Suprapubic skin (tissue), 4 donors: Measurements from ENCODE around the gene VAV2. TPM values are rescaled to one million over a fixed set of nuclear protein-coding genes. Genes with fewer than 3 reads are reported as not detected.

ENCODE experiments used
- DNase-seq, 2 donors: peaks; one replicate each; pipeline ENCODE4 v3.0.0-alpha.2; 2019; ENCODE audit warnings: low spot score in 2 of 2
- H3K27ac ChIP-seq: fragments of 200-600 bp; sonication (generic); one replicate; pipeline ENCODE4 v1.5.1; 2019
- H3K27me3 ChIP-seq: fragments of 200-600 bp; sonication (generic); one replicate; pipeline ENCODE4 v1.5.1; 2019
- H3K36me3 ChIP-seq: fragments of 200-600 bp; sonication (generic); one replicate; pipeline ENCODE4 v1.5.1; 2019
- H3K4me1 ChIP-seq: fragments of 200-600 bp; sonication (generic); one replicate; pipeline ENCODE4 v1.5.1; 2019
- H3K4me3 ChIP-seq: fragments of 200-600 bp; sonication (generic); one replicate; pipeline ENCODE4 v1.5.1; 2019; ENCODE audit warnings: mild to moderate bottlenecking
- H3K9me3 ChIP-seq: fragments of 200-600 bp; sonication (generic); one replicate; pipeline ENCODE4 v1.5.1; 2019
- CTCF ChIP-seq, 2 donors: fragments of 200-600 bp in 1 of 2; fragments of 450-650 bp in 1 of 2; sonication (generic) in 1 of 2; IDR thresholded peaks; one replicate each; pipeline ENCODE4 v1.5.1; 2016 to 2019; ENCODE audit warnings: antibody characterized with exemption in 2 of 2, mild to moderate bottlenecking in 1 of 2, moderate library complexity in 1 of 2
- EP300 ChIP-seq: sonication (generic); formaldehyde crosslinking; IDR thresholded peaks from one replicate; pipeline ENCODE4 v1.6.1; 2017; ENCODE audit warnings: antibody characterized with exemption
- POLR2A ChIP-seq, 2 donors: fragments of 450-650 bp; IDR thresholded peaks; one replicate each; pipeline ENCODE4 v1.6.1; 2017; ENCODE audit warnings: antibody characterized with exemption in 2 of 2, mild to moderate bottlenecking in 2 of 2, moderate library complexity in 2 of 2
- POLR2AphosphoS5 ChIP-seq, 3 donors: sonication (generic); formaldehyde crosslinking; IDR thresholded peaks; one replicate each; pipeline ENCODE4 v1.6.1; 2017; ENCODE audit warnings: antibody characterized with exemption in 3 of 3
- WGBS: methylation state at CpG from one replicate; pipeline ENCODE4 v1.1.5; 2018; 5-methylcytosine and 5-hydroxymethylcytosine counted together
- total RNA-seq, 4 donors: library from RNA; depleted of rRNA; stranded (reverse); fragments of >200 nt; gene quantifications; one replicate each; pipeline ENCODE4 v1.1.0, GENCODE V29; 2016

The VAV2 gene
- total RNA-seq, 4 donors from 2014 or later: 5.2 to 10.3 (median 6.4) TPM

GRCh38 chr9:133892193-133892920 is 99.8 kb downstream of the VAV2 start:
- Histone ChIP-seq H3K27me3 (no peaks in the 10 kb centered on the region), H3K27ac (no peak overlapping the region), H3K4me1 (peaks cover 6% of the 10 kb centered on the region), H3K36me3 (no peaks in the 10 kb centered on the region), H3K9me3 (no peaks in the 10 kb centered on the region), H3K4me3 (no peak overlapping the region)
- WGBS: 88% methylated on average over 14 of the region's 17 CpGs
- no peak for DNase-seq
- TF ChIP-seq CTCF (IDR thresholded peaks at IDR 0.05): no peak
- no peak for TF ChIP-seq POLR2A (IDR thresholded peaks at IDR 0.05)
- TF ChIP-seq EP300: no peak
- TF ChIP-seq POLR2AphosphoS5 (IDR thresholded peaks at IDR 0.05): no peak

- no peak for TF ChIP-seq CTCF (IDR thresholded peaks at IDR 0.05)
- TF ChIP-seq POLR2AphosphoS5 (IDR thresholded peaks at IDR 0.05): no peak
- no peak for TF ChIP-seq EP300
- TF ChIP-seq POLR2A (IDR thresholded peaks at IDR 0.05): no peak
- Histone ChIP-seq H3K4me1 (peaks cover 6% of the 10 kb centered on the region), H3K27me3 (no peaks in the 10 kb centered on the region), H3K27ac (no peak overlapping the region), H3K36me3 (no peaks in the 10 kb centered on the region), H3K9me3 (no peaks in the 10 kb centered on the region), H3K4me3 (no peak overlapping the region)
- 90% methylated on average over 7 of the region's 7 CpGs for WGBS
- DNase-seq: no peak
Measured at GRCh38 chr9:133891741-133892140, 100.4 kb downstream of the VAV2 start.

- TF ChIP-seq CTCF (IDR thresholded peaks at IDR 0.05): no peak
- no peak for TF ChIP-seq EP300
- no peak for TF ChIP-seq POLR2AphosphoS5 (IDR thresholded peaks at IDR 0.05)
- TF ChIP-seq POLR2A (IDR thresholded peaks at IDR 0.05): no peak
- H3K27ac ChIP-seq: no peak overlapping the region
- H3K9me3 ChIP-seq: no peaks in the 10 kb centered on the region
- no peaks in the 10 kb centered on the region for H3K36me3 ChIP-seq
- DNase-seq: no peak
- 90% methylated on average over 8 of the region's 8 CpGs for WGBS
- no peak overlapping the region for H3K4me3 ChIP-seq
- H3K27me3 ChIP-seq: no peaks in the 10 kb centered on the region
- peaks cover 6% of the 10 kb centered on the region for H3K4me1 ChIP-seq
Measured at GRCh38 chr9:133890583-133890982, 101.5 kb downstream of the VAV2 start.

GRCh38 chr9:133889584-133890301 is 102.4 kb downstream of the VAV2 start:
- H3K27me3 ChIP-seq: no peaks in the 10 kb centered on the region
- H3K36me3 ChIP-seq: no peaks in the 10 kb centered on the region
- 76% methylated on average over 19 of the region's 24 CpGs for WGBS
- DNase-seq: no peak
- H3K4me3 ChIP-seq: no peak overlapping the region
- H3K27ac ChIP-seq: no peak overlapping the region
- no peak for TF ChIP-seq CTCF (IDR thresholded peaks at IDR 0.05)
- no peak for TF ChIP-seq POLR2A (IDR thresholded peaks at IDR 0.05)
- no peak for TF ChIP-seq POLR2AphosphoS5 (IDR thresholded peaks at IDR 0.05)
- no peak for TF ChIP-seq EP300
- H3K9me3 ChIP-seq: no peaks in the 10 kb centered on the region
- peaks cover 6% of the 10 kb centered on the region for H3K4me1 ChIP-seq

- Histone ChIP-seq H3K27ac (no peak overlapping the region), H3K36me3 (no peaks in the 10 kb centered on the region), H3K4me1 (peaks cover 6% of the 10 kb centered on the region), H3K4me3 (no peak overlapping the region), H3K9me3 (no peaks in the 10 kb centered on the region), H3K27me3 (no peaks in the 10 kb centered on the region)
- DNase-seq: no peak
- TF ChIP-seq CTCF (IDR thresholded peaks at IDR 0.05): no peak
- no peak for TF ChIP-seq EP300
- TF ChIP-seq POLR2A (IDR thresholded peaks at IDR 0.05): no peak
- TF ChIP-seq POLR2AphosphoS5 (IDR thresholded peaks at IDR 0.05): no peak
- whole genome bisulfite sequencing: 83% methylated on average over 12 of the region's 25 CpGs
Measured at GRCh38 chr9:133888809-133889491, 103.2 kb downstream of the VAV2 start.
